Measurements from ENCODE around the gene FANCD2.
"Not testable (repeated sequence)": the region's sequence is repeated elsewhere in the genome, so short reads cannot be mapped to it uniquely, and the experiment has no call there.

FANCD2 gene

DNA sequence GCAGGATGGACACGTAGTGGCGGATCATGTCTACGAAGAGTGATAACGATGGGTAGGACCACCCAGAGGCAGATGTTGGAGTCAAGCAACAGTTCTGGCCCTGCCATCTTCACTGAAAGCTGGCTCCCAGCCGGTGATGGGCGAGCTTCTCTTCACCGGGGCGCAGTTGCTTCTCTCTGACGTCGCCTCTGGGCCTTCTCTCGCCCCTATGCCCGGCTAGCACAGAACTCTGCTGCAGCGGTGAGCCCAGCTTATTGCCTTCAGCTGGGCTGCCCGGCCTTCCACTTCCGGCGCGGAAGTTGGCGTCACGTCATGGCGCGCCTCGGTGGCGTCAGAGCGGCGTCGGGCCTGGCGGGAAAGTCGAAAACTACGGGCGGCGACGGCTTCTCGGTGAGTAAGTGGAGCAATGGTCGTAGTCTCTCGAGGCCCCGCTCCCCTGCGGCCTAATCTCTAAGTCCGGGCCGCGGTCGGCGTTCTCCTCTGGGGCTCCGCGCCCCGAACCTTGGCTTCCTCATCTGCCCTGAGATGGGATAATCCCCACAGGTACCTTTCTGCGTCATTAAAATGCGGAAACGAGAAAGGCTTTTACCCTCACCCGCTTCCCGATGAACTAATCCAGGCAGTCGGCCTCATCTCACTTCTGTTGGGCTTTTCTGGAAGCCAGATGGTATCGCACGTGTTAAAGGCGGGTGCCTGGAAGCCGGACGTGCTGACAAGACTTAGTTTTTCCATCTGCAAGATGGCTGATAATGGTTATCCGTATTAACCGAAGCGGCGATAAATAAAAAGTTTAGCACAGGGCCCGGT is at the start of gene FANCD2:
Gene FANCD2 (plus strand): TSS at position 354 of the 807 bp plus-strand sequence. CDS start 2,221 bp downstream, outside the sequence.
- peak; percentile 83 for DNase-seq

DNA sequence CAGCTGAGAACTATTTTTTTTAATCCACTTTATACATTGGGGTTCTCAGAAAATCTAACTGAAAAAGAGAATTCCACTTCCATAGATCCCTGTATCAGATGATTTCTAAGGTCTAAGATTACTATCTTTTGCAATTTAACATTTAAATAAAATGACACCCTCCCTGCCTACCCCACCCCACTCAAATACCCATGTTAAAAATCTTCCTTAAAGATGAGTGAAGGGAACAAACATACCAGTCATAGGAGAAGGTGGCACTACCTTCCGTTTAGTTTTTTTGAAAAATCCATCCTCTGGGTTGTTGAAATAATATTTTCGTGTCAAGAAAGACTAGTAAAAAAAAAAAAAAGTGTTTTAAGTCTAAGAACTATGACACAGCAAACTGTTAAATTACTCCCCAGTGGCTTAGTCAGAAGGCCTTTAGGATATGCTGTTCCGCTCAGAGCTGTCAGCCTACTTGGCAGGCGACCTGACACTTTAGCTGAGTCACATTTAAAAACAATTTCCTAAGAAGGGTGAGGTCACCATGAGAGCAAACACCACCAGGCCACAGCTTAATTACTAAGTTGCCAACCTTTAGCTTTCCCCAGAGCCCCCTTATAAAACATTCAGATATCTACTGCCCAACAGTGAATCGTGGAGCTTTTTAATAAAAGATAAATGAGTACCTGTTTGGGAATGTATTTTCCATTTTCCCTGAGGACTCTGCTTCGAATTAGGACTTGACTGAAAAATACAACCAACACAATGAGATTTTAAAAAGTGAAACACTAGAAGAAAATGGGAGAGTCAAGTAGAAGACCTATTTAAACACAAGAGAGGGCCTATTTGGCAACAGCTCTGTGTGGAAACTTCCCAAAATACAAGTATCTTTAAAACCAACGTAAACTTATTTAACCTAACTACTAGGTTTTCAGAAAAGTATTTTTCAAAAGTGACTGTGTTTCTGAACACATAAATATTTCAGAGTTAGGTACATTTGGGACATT is 49.2 kb upstream of the FANCD2 start:
- peak; percentile 96 for DNase-seq

DNA sequence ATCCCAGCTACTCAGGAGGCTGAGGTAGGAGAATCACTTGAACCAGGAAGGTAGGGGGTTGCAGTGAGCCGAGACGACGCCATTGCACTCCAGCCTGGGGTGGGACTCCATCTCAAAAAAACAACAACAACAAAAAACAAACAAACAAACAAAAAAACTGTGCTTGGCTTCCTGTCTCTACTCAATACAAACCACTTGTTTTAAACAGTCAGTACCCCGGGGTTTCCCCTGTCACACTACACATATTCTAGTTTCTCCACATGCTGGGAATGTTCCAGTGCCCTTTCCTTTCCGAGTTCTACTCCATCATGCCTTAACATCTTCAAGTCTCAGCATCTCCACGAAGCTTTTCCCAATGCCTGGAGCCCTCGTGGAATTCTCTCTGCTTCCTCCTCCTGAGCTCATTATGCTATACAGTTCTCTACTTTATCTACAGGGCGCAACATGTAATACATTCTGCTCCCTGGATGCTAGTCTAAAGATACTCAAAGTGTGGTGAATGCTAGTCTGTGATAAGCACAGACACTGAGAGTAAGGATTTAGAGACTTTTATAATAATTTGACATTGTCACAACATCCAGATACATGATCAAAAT is 47.4 kb upstream of the FANCD2 start:
- no peak for DNase-seq

DNA sequence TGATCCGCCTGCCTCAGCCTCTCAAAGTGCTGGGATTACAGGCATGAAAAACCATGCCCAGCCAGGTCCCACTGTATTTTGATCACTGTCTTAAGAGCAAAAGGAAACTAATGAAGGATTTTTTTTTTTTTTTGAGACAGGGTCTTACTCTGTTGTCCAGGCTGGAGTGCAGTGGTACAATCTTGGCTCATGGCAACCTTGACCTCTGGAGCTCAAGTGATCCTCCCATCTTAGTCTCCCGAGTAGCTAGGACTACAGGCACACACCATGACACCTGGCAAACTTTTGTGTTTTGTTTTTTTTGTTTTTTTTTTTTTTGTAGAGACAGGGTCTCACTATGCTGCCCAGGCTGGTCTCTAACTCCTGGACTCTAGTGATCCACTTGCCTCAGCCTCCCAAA is 46.0 kb upstream of the FANCD2 start:
- DNase-seq: no peak

DNA sequence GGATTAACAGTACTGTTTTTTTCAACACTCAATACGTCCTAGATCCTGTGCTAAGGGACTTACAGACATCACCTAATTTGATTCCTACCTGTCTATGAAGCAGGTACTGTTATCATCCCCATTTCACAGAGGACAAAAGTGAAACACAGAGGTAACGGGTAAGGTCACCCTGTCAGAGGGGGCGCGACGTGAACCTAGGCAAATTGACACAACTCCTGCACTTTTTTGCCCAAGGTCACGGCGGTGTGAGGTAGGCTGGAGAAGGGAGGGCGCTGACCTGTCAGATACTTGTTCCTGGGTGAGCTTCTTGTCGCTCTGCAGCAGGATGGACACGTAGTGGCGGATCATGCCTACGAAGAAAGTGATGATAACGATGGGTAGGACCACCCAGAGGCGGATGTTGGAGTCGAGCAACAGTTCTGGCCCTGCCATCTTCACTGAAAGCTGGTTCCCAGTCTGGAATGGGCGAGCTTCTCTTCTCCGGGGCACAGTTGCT is 40.0 kb upstream of the FANCD2 start:
- DNase-seq: no peak

DNA sequence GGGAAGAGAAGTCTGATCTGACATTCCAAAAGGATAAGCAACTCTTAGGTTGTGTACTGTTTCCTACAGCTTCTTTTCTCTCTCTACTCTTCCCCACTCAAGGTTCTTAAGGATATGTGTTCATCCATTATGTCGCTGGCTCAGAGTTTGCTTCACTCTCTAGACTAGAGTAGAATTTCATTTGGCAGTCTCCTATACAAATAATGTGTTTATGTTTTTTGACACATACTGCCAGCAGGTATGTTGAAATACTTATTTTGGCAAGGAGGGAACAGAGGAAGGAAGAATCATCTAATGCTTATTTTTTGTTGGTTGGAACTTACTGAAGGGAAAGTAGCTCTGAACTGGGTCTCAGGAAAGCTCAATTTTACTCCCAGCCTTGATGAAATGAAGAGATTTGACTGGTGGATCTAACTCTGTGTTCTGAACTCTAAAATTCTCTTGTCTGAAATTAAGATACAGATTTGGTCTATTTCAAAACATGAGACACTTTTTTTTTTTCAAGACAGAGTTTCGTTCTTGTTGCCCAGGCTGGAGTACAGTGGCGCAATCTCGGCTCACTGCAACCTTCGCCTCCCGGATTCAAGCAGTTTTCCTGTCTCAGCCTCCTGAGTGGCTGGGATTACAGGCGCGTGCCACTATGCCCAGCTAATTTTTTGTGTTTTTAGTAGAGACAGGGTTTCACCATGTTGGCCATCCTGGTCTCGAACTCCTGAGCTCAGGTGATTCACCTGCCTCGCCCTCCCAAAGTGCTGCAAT is 32.0 kb upstream of the FANCD2 start:
- peak; percentile 32 for DNase-seq

DNA sequence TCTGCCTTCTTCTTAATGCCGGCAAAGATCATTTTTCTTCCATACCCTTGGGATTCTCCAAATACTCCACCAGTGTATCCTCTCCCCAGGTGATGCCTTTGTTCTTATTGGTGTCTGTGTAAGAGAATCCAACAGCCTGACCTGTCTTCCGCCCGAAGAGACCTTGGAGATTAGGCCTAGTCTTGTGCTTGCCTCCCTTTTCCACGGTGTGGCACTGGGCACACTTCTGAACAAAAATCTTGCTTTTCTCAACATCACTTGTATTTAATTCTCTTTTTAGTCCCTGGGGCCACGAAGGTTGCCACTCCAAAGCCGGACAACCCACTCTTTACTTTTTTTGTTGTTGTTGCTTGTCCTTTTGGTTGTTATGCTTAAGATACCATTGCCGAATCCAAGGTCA is 25.6 kb upstream of the FANCD2 start:
- DNase-seq: no peak

DNA sequence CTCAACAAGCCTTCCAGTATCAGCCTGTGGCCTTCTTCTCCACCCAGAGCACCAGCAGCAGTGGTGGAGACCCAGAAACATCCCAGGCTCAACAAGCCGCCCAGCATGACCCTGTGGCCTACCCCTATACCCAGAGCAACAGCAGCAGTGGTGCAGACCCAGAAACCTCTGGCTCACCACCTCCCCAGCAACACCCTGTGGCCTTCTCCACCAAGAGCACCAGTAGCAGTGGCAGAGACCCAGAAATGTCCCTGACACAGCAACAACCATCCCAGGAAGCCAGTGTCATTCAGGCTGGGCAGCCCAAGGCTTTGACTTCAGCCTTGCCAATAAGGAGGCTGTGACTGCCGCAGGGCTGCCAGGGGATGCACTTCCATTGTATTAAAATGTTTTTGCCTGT is 23.3 kb upstream of the FANCD2 start:
- DNase-seq: no peak

DNA sequence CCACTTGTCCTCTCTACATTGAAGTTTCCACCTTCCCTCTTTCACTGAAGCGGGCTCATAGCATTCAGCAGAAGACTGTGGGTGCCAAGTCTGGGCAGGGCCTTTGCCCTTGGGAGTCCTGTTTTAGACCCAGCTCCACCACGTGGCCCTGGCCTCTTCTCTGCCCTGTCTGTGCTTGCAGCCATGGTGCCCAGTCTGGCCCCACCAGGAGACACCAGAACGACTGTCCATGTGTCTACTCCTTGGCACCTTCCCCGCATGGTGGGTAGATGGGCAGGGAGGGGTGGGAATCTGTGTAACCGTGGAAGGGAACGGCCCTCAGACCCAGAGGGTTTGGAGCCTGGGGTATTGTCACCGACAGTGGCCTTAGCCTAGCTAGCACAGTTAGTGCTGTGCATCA is 21.7 kb upstream of the FANCD2 start:
- no peak for DNase-seq

DNA sequence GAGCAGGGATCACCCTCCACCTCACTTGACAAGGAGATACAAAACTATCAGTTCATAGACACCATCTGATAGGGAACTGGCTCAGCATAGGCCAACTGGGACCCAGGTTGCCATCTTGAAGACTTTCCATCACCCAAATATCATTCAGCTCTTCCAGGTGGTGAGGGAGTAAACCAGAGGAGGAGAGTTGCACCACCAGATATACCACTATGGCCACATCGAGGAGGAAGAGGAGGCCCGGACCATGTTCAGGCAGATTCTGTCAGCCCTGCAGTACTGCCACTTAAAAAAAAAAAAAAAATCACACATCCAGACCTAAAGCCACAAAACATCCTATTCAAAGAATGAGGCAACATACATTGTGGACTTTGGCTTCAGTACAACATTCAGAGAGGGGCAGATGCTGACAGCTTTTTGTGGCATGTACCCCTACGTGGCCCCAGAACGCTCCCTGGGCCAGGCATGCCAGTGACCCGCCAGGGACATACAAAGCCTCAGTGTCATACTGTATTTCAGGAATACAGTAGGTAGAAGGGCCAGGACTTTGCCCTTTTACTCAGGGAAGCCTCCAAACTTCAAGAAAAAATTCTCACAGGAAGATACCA is 21.2 kb upstream of the FANCD2 start:
- no peak for DNase-seq

DNA sequence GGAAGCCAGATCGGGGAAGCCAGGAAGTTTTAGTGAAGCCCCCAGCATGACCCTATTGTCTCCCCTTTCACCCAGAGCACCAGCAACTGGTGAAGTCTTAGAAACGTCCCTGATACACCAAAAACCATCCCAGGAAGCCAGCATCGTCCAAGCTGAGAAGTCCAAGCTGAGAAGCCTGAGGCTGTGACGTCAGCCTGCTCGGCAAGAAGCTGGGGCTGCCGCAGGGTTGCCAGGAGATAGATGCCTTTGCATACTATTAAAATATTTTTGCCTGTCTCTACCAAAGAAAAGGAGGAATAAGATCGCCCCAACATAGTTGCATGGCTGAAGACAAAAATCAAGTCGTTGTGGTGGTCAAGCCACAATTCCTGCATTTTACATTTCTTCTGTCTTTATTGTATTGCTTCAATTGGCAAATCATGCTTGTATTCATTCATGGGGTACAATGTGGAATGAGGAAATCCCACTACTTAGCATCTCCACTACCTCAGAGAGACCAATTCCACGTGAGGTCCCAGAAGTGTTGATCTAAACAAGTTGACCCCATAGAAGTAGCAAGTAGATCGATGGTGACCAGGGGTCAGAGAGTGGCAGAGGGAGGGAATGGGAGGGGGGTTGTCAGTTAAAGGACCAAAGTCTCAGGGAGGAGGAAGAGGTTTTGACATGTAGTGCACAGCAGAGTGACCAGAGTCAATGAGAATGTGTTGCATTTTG is 20.0 kb upstream of the FANCD2 start:
- no peak for DNase-seq

DNA sequence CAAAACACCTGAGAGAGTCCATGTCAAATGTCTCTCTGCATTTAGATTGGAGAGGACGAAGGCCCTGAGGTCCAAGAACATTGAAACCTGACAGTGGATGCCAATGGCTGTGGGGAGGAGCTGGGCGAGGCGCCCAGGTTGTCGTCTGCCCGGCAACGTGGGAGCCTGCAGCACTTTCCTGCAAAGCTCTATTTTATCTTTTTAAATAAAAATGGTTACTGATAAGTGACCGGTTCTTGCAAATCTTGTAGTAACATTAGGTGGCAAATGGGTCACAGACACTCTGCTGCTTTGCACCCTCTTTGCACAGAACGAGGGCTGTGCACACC is 19.5 kb upstream of the FANCD2 start:
- DNase-seq: no peak

DNA sequence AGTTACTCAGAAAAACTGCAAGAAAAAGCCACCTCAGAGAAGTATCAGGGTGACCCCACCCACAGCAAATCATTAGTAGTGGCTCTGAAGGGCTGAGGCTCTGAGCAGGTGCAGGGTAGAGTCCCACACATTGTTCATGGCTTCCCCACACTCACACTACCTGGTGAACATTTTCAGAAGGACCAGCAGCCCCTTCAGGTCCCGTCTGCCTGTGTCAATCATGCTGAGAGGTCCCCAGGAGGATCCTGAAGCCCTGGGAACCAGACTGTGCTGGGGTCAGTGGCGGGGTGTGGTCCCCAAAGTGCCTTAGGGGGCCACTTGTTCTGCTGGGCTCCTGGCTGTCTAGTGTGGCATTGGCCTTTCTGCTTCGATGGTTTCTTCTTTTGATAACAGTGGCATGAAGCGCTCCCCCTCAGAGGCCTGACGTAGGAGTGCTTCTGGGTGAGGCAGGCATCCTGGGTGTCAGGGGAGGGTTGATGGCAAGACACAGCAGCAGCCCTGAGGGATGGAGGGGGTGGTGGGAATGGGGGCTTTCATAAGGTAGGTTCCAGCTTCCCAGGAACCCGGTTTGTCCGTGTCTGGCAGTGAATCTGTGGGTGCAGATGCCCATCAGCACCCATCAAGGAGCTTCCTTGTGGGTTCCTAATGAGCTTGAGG is 19.0 kb upstream of the FANCD2 start:
- DNase-seq: no peak

DNA sequence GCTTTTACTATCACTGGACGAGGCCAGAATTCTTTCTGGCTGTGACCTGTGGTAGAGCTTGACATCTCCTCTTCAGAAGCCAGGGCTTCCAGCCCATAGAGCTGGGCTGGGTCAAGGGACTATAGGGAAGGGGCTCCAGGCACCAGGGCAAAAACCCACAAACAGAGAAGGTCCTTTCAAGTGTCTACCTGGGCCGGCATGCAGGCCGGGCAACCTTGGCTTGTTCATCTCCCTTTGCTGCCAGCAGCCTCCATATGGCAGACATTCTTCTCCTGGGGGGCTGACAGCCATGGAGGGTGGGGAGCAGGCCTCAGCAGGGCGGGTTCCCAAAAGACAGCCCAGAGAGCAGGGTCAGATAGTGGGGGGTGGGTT is 18.0 kb upstream of the FANCD2 start:
- DNase-seq: not testable (repeated sequence)

DNA sequence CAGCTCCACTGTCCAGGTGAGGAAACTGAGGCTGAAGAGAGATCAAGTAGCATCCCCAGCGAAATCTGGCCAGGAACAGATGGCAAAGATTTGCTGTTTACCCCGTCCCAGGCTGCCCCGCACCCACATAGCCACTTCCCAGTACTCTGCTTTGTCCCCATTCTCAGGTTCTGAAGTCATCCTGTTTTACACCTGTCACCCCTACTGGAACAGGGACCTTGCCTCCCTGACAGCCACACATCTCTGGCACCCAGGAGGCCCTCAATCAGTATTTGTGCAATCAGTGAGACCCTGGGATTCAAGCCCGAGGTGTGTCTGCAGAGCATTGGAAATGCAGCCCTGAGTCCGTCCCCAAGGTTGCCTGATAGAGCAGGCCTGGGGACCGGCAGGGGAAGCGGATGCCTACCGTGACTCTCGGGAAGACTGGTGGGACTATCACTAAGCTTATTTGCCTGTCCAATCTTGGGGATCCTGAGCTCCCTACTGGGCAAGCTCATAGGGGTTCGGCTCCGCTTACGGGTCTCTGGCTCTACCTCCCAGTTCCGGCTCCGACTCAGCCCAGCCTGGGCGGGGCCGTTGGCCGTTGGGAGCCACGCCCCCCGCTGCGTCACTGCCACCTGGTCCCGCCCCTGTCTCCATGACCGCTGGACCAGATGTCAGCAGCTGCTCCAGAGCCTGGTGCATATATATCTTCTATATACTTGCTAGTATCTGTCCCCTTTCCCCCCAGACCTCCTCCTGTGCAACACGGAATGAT is 17.5 kb upstream of the FANCD2 start:
- DNase-seq: peak; percentile 60

DNA sequence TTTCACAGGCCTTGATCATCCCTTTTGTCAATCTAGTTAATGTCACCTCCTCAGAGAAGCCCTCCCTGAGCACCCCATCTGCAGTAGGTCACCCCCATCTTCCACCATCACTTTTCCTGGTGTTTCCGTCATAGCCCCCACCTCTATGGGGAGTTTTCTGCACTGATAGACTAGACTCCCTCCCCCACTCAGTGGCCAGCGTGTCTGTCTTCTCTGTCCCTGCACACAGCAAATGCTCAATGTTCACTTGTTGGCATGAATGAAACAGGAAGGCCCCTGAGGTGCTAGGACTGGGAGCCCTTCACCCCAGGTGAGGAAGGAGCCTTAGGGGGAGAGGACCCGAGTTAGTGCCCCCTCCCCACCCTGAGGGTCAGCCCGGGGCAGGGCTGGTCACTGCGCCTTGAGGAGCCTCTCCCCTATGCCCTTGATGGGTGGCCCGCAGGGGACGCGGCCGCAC is 15.8 kb upstream of the FANCD2 start:
- no peak for DNase-seq

DNA sequence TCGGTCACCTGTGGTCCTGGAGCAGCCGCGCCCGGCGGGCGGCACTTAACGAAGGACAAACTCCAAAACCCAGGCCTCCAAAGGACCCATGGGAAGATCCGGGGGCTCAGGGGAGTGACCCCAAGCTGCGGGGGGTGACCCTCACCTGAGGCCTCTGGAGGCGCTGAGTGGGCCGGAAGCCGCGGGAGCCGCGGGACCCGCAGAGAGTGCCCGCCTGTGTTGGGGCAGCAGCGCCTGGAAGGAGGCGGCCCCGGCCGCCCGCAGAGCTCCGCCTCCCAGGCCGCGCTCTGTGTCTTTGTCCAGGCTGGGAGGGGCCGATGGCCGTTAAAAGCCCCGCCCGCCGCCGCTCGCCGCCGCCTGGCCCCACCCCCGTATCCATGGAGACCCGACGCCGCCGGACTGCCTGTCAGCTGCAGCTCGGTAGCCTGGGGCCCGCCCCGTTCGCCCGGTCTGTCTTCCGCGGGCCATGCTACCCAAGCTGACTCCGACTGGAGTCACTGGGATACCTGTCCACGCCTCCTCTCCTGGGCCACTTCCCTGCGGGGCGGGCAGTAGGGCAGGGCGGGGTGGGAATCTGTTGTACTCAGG is 15.3 kb upstream of the FANCD2 start:
- peak; percentile 83 for DNase-seq

DNA sequence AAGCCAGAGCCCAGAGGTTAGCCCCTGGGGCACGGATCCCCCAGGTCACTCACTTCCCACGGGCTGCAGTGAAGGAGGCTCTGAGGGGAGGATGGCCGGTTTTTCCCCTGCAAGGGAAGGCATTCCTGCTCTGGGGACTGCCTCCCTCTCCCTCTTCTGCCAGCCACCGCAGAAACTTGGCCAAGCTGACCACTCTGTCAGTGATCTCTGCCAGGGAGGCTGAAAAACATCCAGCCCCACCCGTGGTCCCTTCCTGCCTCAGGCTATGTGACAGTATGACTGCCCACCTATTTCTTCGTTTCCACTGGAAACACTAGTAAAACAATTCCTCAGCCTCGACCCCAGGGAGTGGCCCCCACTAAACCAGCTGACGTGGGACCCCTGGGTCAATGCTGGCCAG is 14.6 kb upstream of the FANCD2 start:
- no peak for DNase-seq

DNA sequence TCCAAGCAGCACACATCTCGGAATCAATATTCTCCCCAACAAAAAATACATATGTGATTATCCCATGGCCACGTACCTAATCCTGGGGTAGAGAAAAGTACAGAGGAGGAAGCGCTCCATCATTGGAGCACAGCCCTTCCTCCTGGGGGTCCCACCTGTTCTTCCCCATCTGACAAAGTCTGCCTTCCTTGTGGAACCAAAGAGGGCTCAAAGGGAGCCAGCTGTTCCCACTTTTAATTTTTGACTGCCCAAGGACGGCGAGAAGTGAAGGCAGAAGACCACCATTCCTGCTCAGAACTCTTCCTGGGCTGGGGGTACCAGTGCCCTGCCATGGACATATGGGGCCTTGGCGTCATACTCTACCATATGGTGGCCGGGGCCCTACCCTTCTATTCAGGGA is 14.1 kb upstream of the FANCD2 start:
- DNase-seq: no peak

DNA sequence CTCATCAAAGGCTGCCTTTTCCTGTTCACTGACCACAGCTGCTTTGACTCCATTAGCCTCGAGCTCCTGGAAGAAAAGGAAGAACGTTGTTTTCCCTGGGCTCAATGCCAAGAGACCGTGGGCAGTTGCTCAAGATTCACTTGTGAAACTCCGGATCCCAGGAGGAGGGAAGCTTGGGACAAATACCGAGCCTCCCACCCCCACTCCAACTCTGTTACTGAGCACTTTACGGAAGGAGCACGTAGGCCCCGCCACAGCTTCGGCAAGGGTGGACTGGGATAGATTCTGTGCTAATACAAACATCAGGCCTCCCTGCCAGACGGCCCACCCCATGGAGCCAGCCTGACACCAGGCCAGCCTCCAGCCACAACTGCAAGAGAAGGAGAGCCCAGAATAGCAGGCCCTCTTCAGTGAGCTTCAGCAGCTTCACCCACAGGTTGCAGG is 10.8 kb upstream of the FANCD2 start:
- DNase-seq: peak; percentile 95

Data from fibroblast of skin of right quadriceps (primary cell).